HepG2 (cell line): Measurements from ENCODE around the gene DNMT3A. TPM values are rescaled to one million over a fixed set of nuclear protein-coding genes. Genes with fewer than 3 reads are reported as not detected.
A peak's percentile ranks its signal among the peaks of the same experiment; 100 is the strongest.

Source experiments
- CBFB ChIP-seq: sonication (generic); formaldehyde crosslinking; IDR thresholded peaks from 2 replicates; pipeline ENCODE4 v1.4.0; 2020; ENCODE audit warnings: missing genetic modification reagents
- ELF1 ChIP-seq: sonication (generic); formaldehyde crosslinking; IDR thresholded peaks from 2 replicates; pipeline ENCODE4 v1.4.0; 2020; ENCODE audit warnings: missing genetic modification reagents
- FLYWCH1 ChIP-seq: sonication (generic); formaldehyde crosslinking; IDR thresholded peaks from 2 replicates; pipeline ENCODE4 v1.8.1; 2023; ENCODE audit warnings: mild to moderate bottlenecking, missing genetic modification reagents
- KDM5B ChIP-seq: sonication (generic); formaldehyde crosslinking; IDR thresholded peaks from 2 replicates; pipeline ENCODE4 v1.4.0; 2020; ENCODE audit warnings: missing genetic modification reagents, mild to moderate bottlenecking, borderline replicate concordance
- KMT2A ChIP-seq: sonication (generic); formaldehyde crosslinking; IDR thresholded peaks from 2 replicates; pipeline ENCODE4 v1.4.0; 2020; ENCODE audit warnings: missing genetic modification reagents
- MTA3 ChIP-seq: sonication (generic); formaldehyde crosslinking; IDR thresholded peaks from 2 replicates; pipeline ENCODE4 v1.4.0; 2020; ENCODE audit warnings: missing genetic modification reagents
- RAD51 ChIP-seq: fragments of 450-650 bp; IDR thresholded peaks from 2 replicates; pipeline ENCODE4 v1.6.1; 2016; ENCODE audit warnings: borderline replicate concordance
- RARA ChIP-seq: IDR thresholded peaks from 2 replicates; pipeline ENCODE4 v1.6.1; 2016; ENCODE audit warnings: missing genetic modification reagents, missing compliant biosample characterization
- RFX5 ChIP-seq: IDR thresholded peaks from 2 replicates; pipeline ENCODE4 v1.6.1; 2011; ENCODE audit warnings: low read depth, low read length, improper control_type of control experiment
- SMAD9 ChIP-seq: sonication (generic); formaldehyde crosslinking; IDR thresholded peaks from 2 replicates; pipeline ENCODE4 v1.5.1; 2020; ENCODE audit warnings: mild to moderate bottlenecking, missing genetic modification reagents
- TOE1 ChIP-seq: sonication (generic); formaldehyde crosslinking; IDR thresholded peaks from 2 replicates; pipeline ENCODE4 v1.4.0; 2020; ENCODE audit warnings: mild to moderate bottlenecking, missing genetic modification reagents
- XBP1 ChIP-seq: sonication (generic); formaldehyde crosslinking; IDR thresholded peaks from 2 replicates; pipeline ENCODE4 v1.5.0; 2020; ENCODE audit warnings: missing genetic modification reagents
- YEATS2 ChIP-seq: sonication (generic); formaldehyde crosslinking; IDR thresholded peaks from 2 replicates; pipeline ENCODE4 v1.4.0; 2020; ENCODE audit warnings: missing genetic modification reagents, borderline replicate concordance
- ZNF224 ChIP-seq: sonication (generic); formaldehyde crosslinking; IDR thresholded peaks from 2 replicates; pipeline ENCODE4 v1.5.0; 2020; ENCODE audit warnings: mild to moderate bottlenecking, missing genetic modification reagents
- ZNF326 ChIP-seq: sonication (generic); formaldehyde crosslinking; IDR thresholded peaks from 2 replicates; pipeline ENCODE4 v1.4.0; 2020; ENCODE audit warnings: missing genetic modification reagents, borderline replicate concordance
- ZNF558 ChIP-seq: sonication (generic); formaldehyde crosslinking; IDR thresholded peaks from 2 replicates; pipeline ENCODE4 v1.9.0; 2022; ENCODE audit warnings: mild to moderate bottlenecking, missing genetic modification reagents, borderline replicate concordance
- ZNF660 ChIP-seq: sonication (generic); formaldehyde crosslinking; IDR thresholded peaks from 2 replicates; pipeline ENCODE4 v1.5.1; 2020; ENCODE audit warnings: mild to moderate bottlenecking, low read depth, missing genetic modification reagents, borderline replicate concordance
- ZNF670 ChIP-seq: sonication (generic); formaldehyde crosslinking; IDR thresholded peaks from 2 replicates; pipeline ENCODE4 v1.8.0; 2022; ENCODE audit warnings: mild to moderate bottlenecking, missing genetic modification reagents, borderline replicate concordance
- ZNF891 ChIP-seq: sonication (generic); formaldehyde crosslinking; IDR thresholded peaks from 2 replicates; pipeline ENCODE4 v1.5.0; 2020; ENCODE audit warnings: mild to moderate bottlenecking, missing genetic modification reagents
- polyA plus RNA-seq, 8 experiments: library from polyadenylated mRNA; depleted of rRNA in 3 of 8; stranded (reverse) in 7 of 8; unstranded in 1 of 8; fragments of >200 nt; fragmentation: Illumina TruSeq in 4 of 8; extraction: Trizol in 4 of 8; gene quantifications; 2 replicates each; pipeline versions ENCODE4 v1.2.1 to v1.2.3, GENCODE V29; 2011 to 2016; ENCODE audit warnings: low read depth in 4 of 8, missing spikeins in 1 of 8, mixed read lengths in 1 of 8; ENCODE audit not compliant: insufficient read depth in 1 of 8
- total RNA-seq, 5 experiments: library from RNA; depleted of rRNA; stranded (reverse); fragments of >200 nt; fragmentation: Illumina TruSeq; extraction: Trizol; gene quantifications; 2 replicates each; pipeline ENCODE4 v1.2.3, GENCODE V29; 2016; ENCODE audit warnings: low read depth in 1 of 5
- TF ChIP-seq, protein P1 (sequence below): sonication (generic); formaldehyde crosslinking; IDR thresholded peaks from 2 replicates; pipeline ENCODE4 v1.8.1; 2023; ENCODE audit warnings: missing genetic modification reagents, inconsistent platforms, borderline replicate concordance
- TF ChIP-seq, protein P2 (sequence below): IDR thresholded peaks from 2 replicates; pipeline ENCODE4 v1.6.1; 2016; ENCODE audit warnings: missing compliant biosample characterization, missing genetic modification reagents, borderline replicate concordance
- TF ChIP-seq, protein P3 (sequence below): sonication (generic); formaldehyde crosslinking; IDR thresholded peaks from 2 replicates; pipeline ENCODE4 v1.8.1; 2023; ENCODE audit warnings: mild to moderate bottlenecking, moderate library complexity, missing genetic modification reagents
- TF ChIP-seq, protein P4 (sequence below): sonication (generic); formaldehyde crosslinking; IDR thresholded peaks from 2 replicates; pipeline ENCODE4 v1.4.0; 2020; ENCODE audit warnings: missing genetic modification reagents

Gene DNMT3A
- total and polyA plus RNA-seq, 2 of the 13 experiments (the other 11 are each of a cell fraction or from before 2014, with no cell fraction given) = 14.7 to 29.1 TPM

DNA sequence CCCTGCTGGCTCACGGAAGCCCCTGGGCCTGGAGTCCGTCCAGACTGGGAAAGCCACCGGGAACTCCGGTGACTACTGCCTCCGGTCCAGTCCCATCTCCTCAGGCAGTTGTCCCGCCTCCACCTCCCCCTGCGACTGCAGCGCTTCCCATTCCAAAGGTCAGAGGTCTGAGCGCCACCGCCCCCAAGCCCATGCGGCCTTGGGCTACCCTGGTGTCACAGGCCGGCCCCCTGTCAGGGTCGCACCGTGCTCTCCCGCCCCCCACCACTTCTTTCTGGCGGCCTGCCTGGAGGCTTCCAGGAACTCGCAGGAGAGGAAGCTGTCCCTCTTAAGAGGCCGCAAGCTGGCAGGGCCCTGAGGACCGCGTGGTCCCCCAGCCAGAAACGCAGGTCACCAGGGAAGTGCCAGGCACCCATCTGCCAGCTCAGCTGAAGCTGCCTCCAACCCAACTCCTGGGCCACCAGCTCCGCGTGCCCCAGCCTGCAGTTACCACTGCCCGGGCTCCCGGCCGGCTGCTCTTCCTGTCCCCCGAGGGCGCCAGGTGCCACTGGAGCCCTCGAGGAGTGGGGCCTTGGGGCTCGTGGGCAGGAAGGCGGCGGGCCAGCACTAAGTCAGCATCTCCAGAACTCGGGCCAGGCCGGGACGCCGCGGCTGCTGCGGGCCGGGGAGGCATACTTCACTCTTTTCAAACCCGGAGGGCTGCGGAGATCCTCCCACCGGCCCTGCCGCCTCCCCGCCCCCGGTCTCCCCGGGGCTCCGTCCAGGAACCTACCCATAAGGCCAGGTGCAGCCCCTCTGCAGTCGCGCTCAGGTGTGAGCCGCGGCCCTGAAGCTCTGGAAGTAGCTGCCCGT is 90.1 kb downstream of the DNMT3A start (continued):
- TF ChIP-seq, protein P1, sequence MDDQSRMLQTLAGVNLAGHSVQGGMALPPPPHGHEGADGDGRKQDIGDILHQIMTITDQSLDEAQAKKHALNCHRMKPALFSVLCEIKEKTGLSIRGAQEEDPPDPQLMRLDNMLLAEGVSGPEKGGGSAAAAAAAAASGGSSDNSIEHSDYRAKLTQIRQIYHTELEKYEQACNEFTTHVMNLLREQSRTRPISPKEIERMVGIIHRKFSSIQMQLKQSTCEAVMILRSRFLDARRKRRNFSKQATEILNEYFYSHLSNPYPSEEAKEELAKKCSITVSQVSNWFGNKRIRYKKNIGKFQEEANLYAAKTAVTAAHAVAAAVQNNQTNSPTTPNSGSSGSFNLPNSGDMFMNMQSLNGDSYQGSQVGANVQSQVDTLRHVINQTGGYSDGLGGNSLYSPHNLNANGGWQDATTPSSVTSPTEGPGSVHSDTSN = 0 out of 2 replicates have a peak, but pooled peaks have one; percentile 81
- TF ChIP-seq, protein P2, sequence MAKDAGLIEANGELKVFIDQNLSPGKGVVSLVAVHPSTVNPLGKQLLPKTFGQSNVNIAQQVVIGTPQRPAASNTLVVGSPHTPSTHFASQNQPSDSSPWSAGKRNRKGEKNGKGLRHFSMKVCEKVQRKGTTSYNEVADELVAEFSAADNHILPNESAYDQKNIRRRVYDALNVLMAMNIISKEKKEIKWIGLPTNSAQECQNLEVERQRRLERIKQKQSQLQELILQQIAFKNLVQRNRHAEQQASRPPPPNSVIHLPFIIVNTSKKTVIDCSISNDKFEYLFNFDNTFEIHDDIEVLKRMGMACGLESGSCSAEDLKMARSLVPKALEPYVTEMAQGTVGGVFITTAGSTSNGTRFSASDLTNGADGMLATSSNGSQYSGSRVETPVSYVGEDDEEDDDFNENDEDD (CRISPR knock-in tag) = peak; percentile 86
- TF ChIP-seq, protein P3, sequence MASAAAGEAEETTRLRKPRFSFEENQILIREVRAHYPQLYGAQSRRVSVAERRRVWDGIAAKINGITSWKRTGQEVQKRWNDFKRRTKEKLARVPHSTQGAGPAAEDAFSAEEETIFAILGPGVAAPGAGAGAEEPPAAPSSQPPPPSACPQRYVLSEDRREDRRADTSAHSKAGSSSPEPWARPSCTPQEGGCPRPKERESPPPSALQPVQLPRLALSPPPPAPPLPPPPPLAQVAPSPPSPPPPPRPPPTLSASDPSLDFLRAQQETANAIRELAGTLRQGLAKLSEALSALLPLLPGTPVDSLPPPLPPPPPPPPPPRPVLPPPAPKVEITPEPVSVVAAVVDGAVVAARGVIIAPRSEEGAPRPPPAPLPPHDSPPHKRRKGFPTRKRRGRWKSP (CRISPR knock-in tag) = 0 out of 2 replicates have a peak, but pooled peaks have one; percentile 61
- TF ChIP-seq RAD51 (no peak), ELF1 (CRISPR knock-in tag) (peak; percentile 75; the same call in 1 of the 2 replicates), YEATS2 (CRISPR knock-in tag) (peak; percentile 84; the same call in 1 of the 2 replicates), ZNF660 (CRISPR knock-in tag) (no peak), TOE1 (CRISPR knock-in tag) (no peak; the same call in 1 of the 2 replicates), MTA3 (CRISPR knock-in tag) (no peak), KMT2A (peak; percentile 85), FLYWCH1 (CRISPR knock-in tag) (peak; percentile 68; the same call in 1 of the 2 replicates), ZNF224 (CRISPR knock-in tag) (peak; percentile 84), XBP1 (CRISPR knock-in tag) (0 out of 2 replicates have a peak, but pooled peaks have one; percentile 31), ZNF558 (CRISPR knock-in tag) (0 out of 2 replicates have a peak, but pooled peaks have one; percentile 70), KDM5B (CRISPR knock-in tag) (peak; percentile 88), ZNF891 (peak; percentile 99), CBFB (CRISPR knock-in tag) (peak; percentile 79; the same call in 1 of the 2 replicates), SMAD9 (CRISPR knock-in tag) (0 out of 2 replicates have a peak, but pooled peaks have one; percentile 26), RFX5 (0 out of 2 replicates have a peak, but pooled peaks have one; percentile 6), ZNF326 (CRISPR knock-in tag) (no peak), ZNF670 (no peak; the same call in 1 of the 2 replicates), RARA (peak; percentile 88)
- TF ChIP-seq, protein P4, sequence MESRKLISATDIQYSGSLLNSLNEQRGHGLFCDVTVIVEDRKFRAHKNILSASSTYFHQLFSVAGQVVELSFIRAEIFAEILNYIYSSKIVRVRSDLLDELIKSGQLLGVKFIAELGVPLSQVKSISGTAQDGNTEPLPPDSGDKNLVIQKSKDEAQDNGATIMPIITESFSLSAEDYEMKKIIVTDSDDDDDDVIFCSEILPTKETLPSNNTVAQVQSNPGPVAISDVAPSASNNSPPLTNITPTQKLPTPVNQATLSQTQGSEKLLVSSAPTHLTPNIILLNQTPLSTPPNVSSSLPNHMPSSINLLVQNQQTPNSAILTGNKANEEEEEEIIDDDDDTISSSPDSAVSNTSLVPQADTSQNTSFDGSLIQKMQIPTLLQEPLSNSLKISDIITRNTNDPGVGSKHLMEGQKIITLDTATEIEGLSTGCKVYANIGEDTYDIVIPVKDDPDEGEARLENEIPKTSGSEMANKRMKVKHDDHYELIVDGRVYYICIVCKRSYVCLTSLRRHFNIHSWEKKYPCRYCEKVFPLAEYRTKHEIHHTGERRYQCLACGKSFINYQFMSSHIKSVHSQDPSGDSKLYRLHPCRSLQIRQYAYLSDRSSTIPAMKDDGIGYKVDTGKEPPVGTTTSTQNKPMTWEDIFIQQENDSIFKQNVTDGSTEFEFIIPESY = peak; percentile 62
